Brain microvascular endothelial cell (primary cell): ENCODE measurements around the gene NRXN3.
"Not testable (repeated sequence)": the region's sequence is repeated elsewhere in the genome, so short reads cannot be mapped to it uniquely, and the experiment has no call there.

Experiments used
- DNase-seq: peaks from one replicate; pipeline ENCODE4 v3.0.0-alpha.2; 2020
- H3K27ac ChIP-seq: fragments of 250-450 bp; sonication (Bioruptor Pico); 2 replicates; pipeline ENCODE4 v1.5.1; 2020; ENCODE audit warnings: mild to moderate bottlenecking, moderate library complexity
- H3K27me3 ChIP-seq: fragments of 250-450 bp; sonication (Bioruptor Pico); replicated peaks from 2 replicates; pipeline ENCODE4 v1.5.1; 2020; ENCODE audit warnings: mild to moderate bottlenecking
- H3K36me3 ChIP-seq: fragments of 250-450 bp; sonication (Bioruptor Pico); replicated peaks from 2 replicates; pipeline ENCODE4 v1.5.1; 2020; ENCODE audit warnings: mild to moderate bottlenecking
- H3K4me3 ChIP-seq: 2 replicates; pipeline ENCODE4 v1.5.1; 2011; ENCODE audit warnings: low read depth, mild to moderate bottlenecking, control low read depth, low read length, moderate library complexity
- CTCF ChIP-seq: IDR thresholded peaks from 2 replicates; pipeline ENCODE4 v1.5.1; 2011; ENCODE audit warnings: low read depth, mild to moderate bottlenecking, moderate library complexity, low read length, control low read depth, inconsistent platforms; ENCODE audit errors: missing control alignments
- in situ Hi-C: cut with HindIII; loops from 2 replicates; pipeline ENCODE4 v1.10.0; 2017; ENCODE audit warnings: low sequenced_read_pairs, low pct_ligation_motif_present

The NRXN3 gene

GRCh38 chr14:79103764-79104163, 933.6 kb downstream of the NRXN3 start:
- Histone ChIP-seq H3K36me3 (no peaks in the 10 kb centered on the region), H3K27me3 (no peaks in the 10 kb centered on the region), H3K4me3 (no peak overlapping the region), H3K27ac (no peak overlapping the region)
- no peak for DNase-seq
- TF ChIP-seq CTCF: no peak
- in situ Hi-C loops: no loop called here

- H3K27ac ChIP-seq, in situ Hi-C loops, H3K36me3 ChIP-seq, H3K4me3 ChIP-seq, H3K27me3 ChIP-seq, DNase-seq: not testable (repeated sequence)
Measured at GRCh38 chr14:79110564-79110963, 940.4 kb downstream of the NRXN3 start.

- no peaks in the 10 kb centered on the region for H3K36me3 ChIP-seq
- in situ Hi-C loops: no loop called here
- no peak overlapping the region for H3K4me3 ChIP-seq
- TF ChIP-seq CTCF: no peak
- no peak overlapping the region for H3K27ac ChIP-seq
- no peaks in the 10 kb centered on the region for H3K27me3 ChIP-seq
- no peak for DNase-seq
Measured at GRCh38 chr14:79111987-79112501, 941.9 kb downstream of the NRXN3 start.

GRCh38 chr14:79117561-79117960, 947.4 kb downstream of the NRXN3 start:
- no peak for DNase-seq
- in situ Hi-C loops: no loop called here
- no peak for TF ChIP-seq CTCF
- H3K27ac ChIP-seq: no peak overlapping the region
- no peak overlapping the region for H3K4me3 ChIP-seq
- H3K27me3 ChIP-seq: no peaks in the 10 kb centered on the region
- H3K36me3 ChIP-seq: no peaks in the 10 kb centered on the region

- no peak for DNase-seq
- H3K4me3 ChIP-seq: no peak overlapping the region
Measured at GRCh38 chr14:79118291-79118690, 948.1 kb downstream of the NRXN3 start.

GRCh38 chr14:79134361-79134760, 964.2 kb downstream of the NRXN3 start:
- in situ Hi-C loops: no loop called here

More at GRCh38 chr14:79118291-79118690, 948.1 kb downstream of the NRXN3 start:
- TF ChIP-seq CTCF: no peak
- no peaks in the 10 kb centered on the region for H3K36me3 ChIP-seq
- H3K27me3 ChIP-seq: no peaks in the 10 kb centered on the region
- no peak overlapping the region for H3K27ac ChIP-seq
- in situ Hi-C loops: no loop called here

More at GRCh38 chr14:79134361-79134760, 964.2 kb downstream of the NRXN3 start:
- Histone ChIP-seq H3K27me3 (no peaks in the 10 kb centered on the region), H3K27ac (no peak overlapping the region), H3K36me3 (no peaks in the 10 kb centered on the region), H3K4me3 (no peak overlapping the region)
- TF ChIP-seq CTCF: no peak
- DNase-seq: no peak
